GM23248 (cell line): ENCODE data around the gene XRCC2. TPM values are rescaled to one million over a fixed set of nuclear protein-coding genes. Genes with fewer than 3 reads are reported as not detected.

Experiments used
- DNase-seq: peaks from one replicate; pipeline ENCODE4 v3.0.0-alpha.2; 2015
- H2AFZ ChIP-seq: fragments of 200-600 bp; sonication (generic); 2 replicates; pipeline ENCODE4 v1.6.1; 2016; ENCODE audit warnings: antibody characterized with exemption
- H3F3A ChIP-seq: fragments of 200-600 bp; sonication (generic); 2 replicates; pipeline ENCODE4 v1.6.1; 2016; ENCODE audit warnings: mild to moderate bottlenecking, antibody characterized with exemption, mixed run types; ENCODE audit not compliant: insufficient read depth
- H3K27ac ChIP-seq: fragments of 200-600 bp; sonication (generic); 2 replicates; pipeline ENCODE4 v1.5.1; 2016; ENCODE audit warnings: mild to moderate bottlenecking
- H3K27me3 ChIP-seq: fragments of 200-600 bp; sonication (generic); replicated peaks from 2 replicates; pipeline ENCODE4 v1.6.1; 2016; ENCODE audit warnings: mild to moderate bottlenecking; ENCODE audit not compliant: insufficient read depth
- H3K36me3 ChIP-seq: fragments of 200-600 bp; sonication (generic); 2 replicates; pipeline ENCODE4 v1.6.1; 2016; ENCODE audit warnings: low read depth, mild to moderate bottlenecking
- H3K4me1 ChIP-seq: fragments of 200-600 bp; sonication (generic); 2 replicates; pipeline ENCODE4 v1.6.1; 2016; ENCODE audit warnings: mild to moderate bottlenecking; ENCODE audit not compliant: insufficient read depth
- H3K4me2 ChIP-seq: fragments of 200-600 bp; sonication (generic); one replicate; pipeline ENCODE4 v1.6.1; 2016; ENCODE audit warnings: mild to moderate bottlenecking; ENCODE audit not compliant: unreplicated experiment
- H3K4me3 ChIP-seq: fragments of 200-600 bp; sonication (generic); 2 replicates; pipeline ENCODE4 v1.5.1; 2016; ENCODE audit warnings: mild to moderate bottlenecking
- H3K79me2 ChIP-seq: fragments of 200-600 bp; sonication (generic); 2 replicates; pipeline ENCODE4 v1.6.1; 2016; ENCODE audit warnings: mild to moderate bottlenecking; ENCODE audit not compliant: insufficient read depth
- H3K9ac ChIP-seq: fragments of 200-600 bp; sonication (generic); 2 replicates; pipeline ENCODE4 v1.6.1; 2016; ENCODE audit warnings: mild to moderate bottlenecking
- H3K9me2 ChIP-seq: fragments of 200-600 bp; sonication (generic); 2 replicates; pipeline ENCODE4 v1.6.1; 2016; ENCODE audit warnings: mixed run types, mild to moderate bottlenecking, moderate library complexity; ENCODE audit not compliant: insufficient read depth
- H3K9me3 ChIP-seq: fragments of 200-600 bp; sonication (generic); one replicate; pipeline ENCODE4 v1.6.1; 2017; ENCODE audit warnings: low read depth
- H4K20me1 ChIP-seq: fragments of 200-600 bp; sonication (generic); 2 replicates; pipeline ENCODE4 v1.6.0; 2016; ENCODE audit not compliant: insufficient read depth
- EZH2 ChIP-seq: fragments of 200-600 bp; sonication (generic); IDR thresholded peaks from 2 replicates; pipeline ENCODE4 v1.6.1; 2018; ENCODE audit warnings: antibody characterized with exemption, mild to moderate bottlenecking; ENCODE audit not compliant: insufficient read depth, poor library complexity, severe bottlenecking
- EZH2phosphoT487 ChIP-seq: fragments of 200-600 bp; sonication (generic); IDR thresholded peaks from 2 replicates; pipeline ENCODE4 v1.6.1; 2018; ENCODE audit warnings: antibody characterized with exemption, moderate library complexity, mild to moderate bottlenecking, low read depth; ENCODE audit not compliant: insufficient read depth
- WGBS, 2 experiments: methylation state at CpG; one replicate each; pipeline ENCODE4 v1.1.6; 2015 to 2017; ENCODE audit warnings: low lambda C conversion rate in 2 of 2, low coverage in 1 of 2; ENCODE audit errors: missing lambda C conversion rate in 2 of 2; 5-methylcytosine and 5-hydroxymethylcytosine counted together
- in situ Hi-C: fragments of 300-500 bp; cut with MboI; formaldehyde crosslinking; loops from 2 replicates; pipeline ENCODE4 v1.15.0; 2020
- polyA plus RNA-seq: library from polyadenylated mRNA; unstranded; fragments of >200 nt; fragmentation: Nextera tagmentation; extraction: Ambion mirVana; gene quantifications from 2 replicates; pipeline ENCODE4 v1.2.1, GENCODE V29; 2016
- total RNA-seq: library from RNA; depleted of rRNA; stranded (reverse); fragments of >200 nt; shearing (Covaris generic); gene quantifications from 2 replicates; pipeline ENCODE4 v1.2.3, GENCODE V29; 2014

The XRCC2 gene
- total and polyA plus RNA-seq, 2 experiments from 2014 or later: 1.1 to 1.4 TPM

DNA sequence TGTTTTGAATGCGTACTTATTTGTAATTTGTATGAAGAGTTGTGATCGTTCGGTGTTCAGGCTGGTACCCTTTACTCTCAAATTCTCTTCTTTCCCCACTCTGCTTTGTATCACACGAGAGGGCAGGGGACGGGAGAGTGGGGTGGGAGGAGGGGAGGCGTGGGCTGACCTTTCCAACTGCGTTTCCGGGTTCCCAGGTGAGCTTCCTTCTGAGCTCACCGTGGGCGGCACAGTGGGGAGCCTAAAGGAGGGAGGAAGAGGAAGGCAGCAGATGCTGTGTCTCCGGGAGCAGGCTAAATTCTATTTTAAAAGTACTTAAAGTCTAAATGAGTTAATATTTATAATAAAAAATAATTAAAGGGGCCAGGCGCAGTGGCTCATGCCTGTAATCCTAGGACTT lies 7.4 kb upstream of the XRCC2 start:
- Histone ChIP-seq H3K4me3 (no peak overlapping the region), H2AFZ (no peak overlapping the region), H3K4me1 (no peaks in the 10 kb centered on the region), H3F3A (no peaks in the 10 kb centered on the region), H3K27ac (no peak overlapping the region), H3K9me3 (no peaks in the 10 kb centered on the region), H3K9me2 (no peaks in the 10 kb centered on the region), H4K20me1 (no peaks in the 10 kb centered on the region), H3K9ac (no peak overlapping the region), H3K36me3 (no peaks in the 10 kb centered on the region), H3K4me2 (no peak overlapping the region), H3K27me3 (no peaks in the 10 kb centered on the region), H3K79me2 (no peaks in the 10 kb centered on the region)
- DNase-seq: no peak
- TF ChIP-seq EZH2phosphoT487 (no peak), EZH2 (no peak)
- in situ Hi-C loops: no loop called here
- 45 to 49% methylated on average over 11 to 12 of the region's 12 CpGs for WGBS, 2 experiments

DNA sequence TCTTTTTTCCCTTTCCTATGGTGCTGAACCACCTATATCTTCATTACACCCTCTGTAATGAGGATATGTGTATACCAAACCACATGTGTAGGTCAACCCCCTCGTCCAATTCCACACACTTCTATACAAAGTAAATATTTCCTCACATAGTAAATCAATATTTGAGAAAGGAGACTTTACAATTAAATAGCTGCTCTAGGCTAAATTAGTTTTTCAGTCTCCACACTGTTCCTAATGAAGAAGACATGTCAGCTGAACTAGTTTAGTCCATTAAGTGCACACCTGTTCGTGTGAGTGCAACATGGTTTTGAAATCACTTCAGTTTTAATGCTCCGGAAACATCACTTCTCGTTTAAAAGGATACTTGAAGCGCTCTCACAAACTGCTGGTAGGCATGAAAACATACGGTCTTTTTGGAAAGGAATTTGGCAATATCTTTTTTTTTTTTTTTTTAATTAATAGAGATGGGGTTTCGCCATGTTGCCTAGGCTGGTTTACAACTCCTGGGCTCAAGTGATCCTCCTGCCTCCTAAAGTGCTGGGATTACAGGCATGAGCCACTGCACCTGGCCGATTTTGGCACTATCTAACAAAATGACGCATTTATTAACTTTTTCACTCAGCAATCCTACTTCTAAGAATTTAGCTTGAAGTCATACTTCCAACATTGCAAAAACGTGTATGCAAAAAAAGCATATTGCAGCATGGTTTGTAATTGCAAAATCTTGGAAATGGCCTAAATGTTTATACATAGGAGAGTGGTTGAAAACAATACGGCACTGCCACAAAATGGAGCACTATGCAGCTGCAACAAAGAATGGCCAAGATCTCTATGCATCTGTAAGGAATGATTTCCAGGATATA lies 2.1 kb upstream of the XRCC2 start:
- in situ Hi-C loops: no loop called here

DNA sequence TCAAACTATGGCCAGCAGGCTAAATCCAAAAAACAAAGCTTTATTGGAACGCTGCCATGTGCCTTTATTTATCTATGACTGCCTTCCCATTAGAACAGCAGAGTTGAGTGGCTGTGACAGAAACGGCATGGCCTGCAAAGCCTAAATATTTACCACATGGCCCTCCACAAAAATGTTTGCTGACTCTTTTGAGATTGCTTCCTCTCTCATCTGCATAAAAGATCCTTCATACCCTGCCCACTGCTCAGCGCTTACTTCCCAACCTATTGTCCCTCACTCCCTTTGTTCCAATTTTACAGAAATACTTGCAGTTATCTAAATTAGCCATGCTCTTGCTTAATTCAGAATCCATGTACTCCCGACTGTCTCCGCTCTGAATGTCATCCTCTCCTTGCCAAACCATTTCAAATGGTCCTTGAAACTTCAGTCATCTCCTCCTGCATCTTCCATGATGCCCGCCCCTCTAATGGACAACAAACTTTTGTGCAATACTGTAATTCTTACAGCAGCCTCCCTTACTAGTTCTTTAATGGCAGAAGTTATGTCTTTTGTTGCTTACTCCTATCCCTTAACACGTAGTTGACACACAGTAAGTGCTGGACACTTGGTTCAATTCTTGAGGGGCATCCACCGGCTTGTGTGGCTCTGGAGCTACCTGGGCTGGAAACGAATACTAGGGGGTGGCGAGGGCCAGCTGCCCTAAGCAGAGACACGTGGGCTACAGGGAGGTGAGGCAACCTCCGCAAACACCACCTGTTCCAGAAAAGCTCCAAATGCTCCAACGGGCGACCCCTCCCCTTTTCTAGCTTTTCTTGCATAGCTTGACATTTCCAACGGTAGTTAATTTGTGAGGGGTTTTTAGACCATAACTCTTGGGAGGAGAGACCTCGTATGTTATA lies 832 bp downstream of the XRCC2 start:
- peaks cover 7% of the 10 kb centered on the region; the same call in 1 of the 2 replicates for H3K4me1 ChIP-seq
- in situ Hi-C loops: no loop called here
- no peaks in the 10 kb centered on the region for H3K36me3 ChIP-seq
- no peaks in the 10 kb centered on the region for H3K27me3 ChIP-seq
- H3K9me3 ChIP-seq: no peaks in the 10 kb centered on the region
- no peaks in the 10 kb centered on the region for H3F3A ChIP-seq
- no peaks in the 10 kb centered on the region for H4K20me1 ChIP-seq
- no peak overlapping the region for H3K27ac ChIP-seq
- peak overlapping the region; percentile 92 for H2AFZ ChIP-seq
- peaks cover 53% of the 10 kb centered on the region for H3K79me2 ChIP-seq
- peak overlapping the region; percentile 88 for H3K9ac ChIP-seq
- H3K4me3 ChIP-seq: peak overlapping the region; percentile 86
- no peak for TF ChIP-seq EZH2phosphoT487
- no peak for TF ChIP-seq EZH2
- H3K4me2 ChIP-seq: peak overlapping the region; percentile 83
- DNase-seq: peak; percentile 25
- 5 to 6% methylated on average over 16 of the region's 16 CpGs for WGBS, 2 experiments
- no peaks in the 10 kb centered on the region for H3K9me2 ChIP-seq

More for the DNA sequence above, 2.1 kb upstream of the XRCC2 start:
- H2AFZ ChIP-seq: peak overlapping the region; percentile 92; the same call in 1 of the 2 replicates
- no peaks in the 10 kb centered on the region for H3F3A ChIP-seq
- H3K4me3 ChIP-seq: no peak overlapping the region
- H3K9me2 ChIP-seq: no peaks in the 10 kb centered on the region
- 57% methylated on average over 11 of the region's 11 CpGs for whole genome bisulfite sequencing, 2 experiments
- TF ChIP-seq EZH2 (no peak), EZH2phosphoT487 (no peak)
- no peak overlapping the region for H3K27ac ChIP-seq
- no peaks in the 10 kb centered on the region for H4K20me1 ChIP-seq
- H3K4me2 ChIP-seq: no peak overlapping the region
- no peaks in the 10 kb centered on the region for H3K9me3 ChIP-seq
- no peak overlapping the region for H3K9ac ChIP-seq
- H3K36me3 ChIP-seq: no peaks in the 10 kb centered on the region
- no peaks in the 10 kb centered on the region for H3K27me3 ChIP-seq
- peaks cover 26% of the 10 kb centered on the region for H3K79me2 ChIP-seq
- H3K4me1 ChIP-seq: peaks cover 7% of the 10 kb centered on the region; the same call in 1 of the 2 replicates
- DNase-seq: no peak

DNA sequence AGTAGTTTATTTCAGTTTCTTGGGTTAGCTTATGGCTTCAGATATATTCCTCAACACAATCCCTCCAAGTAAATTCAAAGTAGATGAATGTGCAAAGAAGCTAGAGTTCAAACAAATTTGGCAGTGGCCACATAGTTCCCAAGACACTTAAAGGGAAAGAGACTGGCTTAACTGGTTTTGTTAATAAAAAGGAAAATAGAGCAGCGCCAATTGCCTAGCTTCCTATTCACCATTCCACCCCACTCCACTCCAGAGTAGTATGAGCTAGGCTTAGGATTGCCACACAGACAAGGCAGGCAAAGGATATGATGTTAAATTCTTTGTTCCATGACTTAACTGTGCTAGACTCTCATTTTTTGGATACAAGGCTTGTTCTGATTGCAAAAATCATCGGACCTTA lies 2.0 kb downstream of the XRCC2 start:
- Histone ChIP-seq H3K79me2 (peaks cover 57% of the 10 kb centered on the region), H3K4me2 (no peak overlapping the region), H3K9me3 (no peaks in the 10 kb centered on the region), H3K36me3 (no peaks in the 10 kb centered on the region), H3K4me1 (peaks cover 7% of the 10 kb centered on the region; the same call in 1 of the 2 replicates), H3K4me3 (no peak overlapping the region), H4K20me1 (no peaks in the 10 kb centered on the region), H2AFZ (peak overlapping the region; percentile 33), H3F3A (no peaks in the 10 kb centered on the region), H3K9me2 (no peaks in the 10 kb centered on the region), H3K9ac (no peak overlapping the region), H3K27me3 (no peaks in the 10 kb centered on the region), H3K27ac (no peak overlapping the region)
- no peak for DNase-seq
- no peak for TF ChIP-seq EZH2phosphoT487
- TF ChIP-seq EZH2: no peak
- in situ Hi-C loops: no loop called here
- 98 to 100% methylated on average over 2 of the region's 2 CpGs for WGBS, 2 experiments
